Stomach (tissue), 9 donors: ENCODE data around the gene ATAD3B. TPM values are rescaled to one million over a fixed set of nuclear protein-coding genes. Genes with fewer than 3 reads are reported as not detected.
"Not testable (repeated sequence)": the region's sequence is repeated elsewhere in the genome, so short reads cannot be mapped to it uniquely, and the experiment has no call there.

Source experiments
- DNase-seq, 2 donors: peaks; one replicate each; pipeline versions ENCODE4 v3.0.0 to v3.0.0-alpha.2; 2013 to 2019
- H3K27ac ChIP-seq, 5 donors: fragments of 200-600 bp in 4 of 5; sonication (generic) in 4 of 5; one replicate each; pipeline ENCODE4 v1.5.1; 2013 to 2019; ENCODE audit warnings: mild to moderate bottlenecking in 1 of 5, moderate library complexity in 1 of 5
- H3K27me3 ChIP-seq, 3 donors: fragments of 200-600 bp; sonication (generic); one replicate each; pipeline ENCODE4 v1.5.1; 2017 to 2019; ENCODE audit warnings: mixed run types in 1 of 3
- H3K36me3 ChIP-seq, 4 donors: fragments of 200-600 bp; sonication (generic); 1 replicate in 3 of 4; 2 replicates in 1 of 4; pipeline ENCODE4 v1.5.1; 2016 to 2019
- H3K4me1 ChIP-seq, 4 donors: fragments of 200-600 bp; sonication (generic); one replicate each; pipeline ENCODE4 v1.5.1; 2016 to 2019
- H3K4me3 ChIP-seq, 4 donors: fragments of 200-600 bp; sonication (generic) in 3 of 4; one replicate each; pipeline ENCODE4 v1.5.1; 2016 to 2019; ENCODE audit warnings: mild to moderate bottlenecking in 1 of 4
- H3K9me3 ChIP-seq, 4 donors: fragments of 200-600 bp; sonication (generic); one replicate each; pipeline ENCODE4 v1.5.1; 2016 to 2019
- EP300 ChIP-seq: sonication (generic); formaldehyde crosslinking; IDR thresholded peaks from one replicate; pipeline ENCODE4 v1.6.1; 2017; ENCODE audit warnings: antibody characterized with exemption
- POLR2A ChIP-seq, 4 donors: fragments of 450-650 bp; IDR thresholded peaks; one replicate each; pipeline ENCODE4 v1.6.1; 2016; ENCODE audit warnings: antibody characterized with exemption in 4 of 4, control low read depth in 2 of 4, mild to moderate bottlenecking in 1 of 4, moderate library complexity in 1 of 4
- POLR2AphosphoS5 ChIP-seq, 3 donors: sonication (generic); formaldehyde crosslinking; IDR thresholded peaks; one replicate each; pipeline ENCODE4 v1.6.1; 2016; ENCODE audit warnings: antibody characterized with exemption in 3 of 3
- WGBS, 5 donors: extraction: QIAGEN DNeasy Blood & Tissue Kit in 3 of 5; methylation state at CpG; one replicate each; pipeline versions ENCODE4 v1.1.5 to v1.1.7; 2013 to 2018; 5-methylcytosine and 5-hydroxymethylcytosine counted together
- intact Hi-C: fragments of 100-400 bp; cut with DNase I; formaldehyde crosslinking; loops from one replicate; pipeline ENCODE4 v1.15.1; 2023; ENCODE audit warnings: low total_unique reads
- polyA plus RNA-seq, 3 donors: library from polyadenylated mRNA; stranded (reverse); fragments of 200-250 nt; gene quantifications; one replicate each; pipeline ENCODE4 v1.2.3, GENCODE V29; 2013
- total RNA-seq, 5 donors: library from RNA; depleted of rRNA; stranded (reverse); fragments of >200 nt; gene quantifications; one replicate each; pipeline versions ENCODE4 v1.1.0 to v1.2.3, GENCODE V29; 2014 to 2016
- TF ChIP-seq, protein P1 (sequence below), 7 experiments: fragments of 450-650 bp in 4 of 7; fragments of 200-600 bp in 3 of 7; sonication (generic) in 3 of 7; IDR thresholded peaks; one replicate each; pipeline ENCODE4 v1.5.1; 2016 to 2019; ENCODE audit warnings: antibody characterized with exemption in 7 of 7, control low read depth in 2 of 7, mild to moderate bottlenecking in 1 of 7
- donor health status: healthy with polysubstance abuse.
- donor health status: Bipolar disorder and iron deficiency.
- donor health status: healthy.

The ATAD3B gene
- total and polyA plus RNA-seq, 8 donors = 8.2 to 91.5 (median 21.1) TPM

- intact Hi-C loops = no loop called here
- TF ChIP-seq, protein P1, sequence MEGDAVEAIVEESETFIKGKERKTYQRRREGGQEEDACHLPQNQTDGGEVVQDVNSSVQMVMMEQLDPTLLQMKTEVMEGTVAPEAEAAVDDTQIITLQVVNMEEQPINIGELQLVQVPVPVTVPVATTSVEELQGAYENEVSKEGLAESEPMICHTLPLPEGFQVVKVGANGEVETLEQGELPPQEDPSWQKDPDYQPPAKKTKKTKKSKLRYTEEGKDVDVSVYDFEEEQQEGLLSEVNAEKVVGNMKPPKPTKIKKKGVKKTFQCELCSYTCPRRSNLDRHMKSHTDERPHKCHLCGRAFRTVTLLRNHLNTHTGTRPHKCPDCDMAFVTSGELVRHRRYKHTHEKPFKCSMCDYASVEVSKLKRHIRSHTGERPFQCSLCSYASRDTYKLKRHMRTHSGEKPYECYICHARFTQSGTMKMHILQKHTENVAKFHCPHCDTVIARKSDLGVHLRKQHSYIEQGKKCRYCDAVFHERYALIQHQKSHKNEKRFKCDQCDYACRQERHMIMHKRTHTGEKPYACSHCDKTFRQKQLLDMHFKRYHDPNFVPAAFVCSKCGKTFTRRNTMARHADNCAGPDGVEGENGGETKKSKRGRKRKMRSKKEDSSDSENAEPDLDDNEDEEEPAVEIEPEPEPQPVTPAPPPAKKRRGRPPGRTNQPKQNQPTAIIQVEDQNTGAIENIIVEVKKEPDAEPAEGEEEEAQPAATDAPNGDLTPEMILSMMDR (IDR thresholded peaks at IDR 0.05) = no peak
- TF ChIP-seq POLR2AphosphoS5 (IDR thresholded peaks at IDR 0.05) (no peak), EP300 (no peak), POLR2A (IDR thresholded peaks at IDR 0.05) (no peak)
- H3K4me3 ChIP-seq = no peak overlapping the region
- H3K9me3 ChIP-seq = peaks cover 0 to 11% (median 2%) of the 10 kb centered on the region in 4 donors
- H3K27ac ChIP-seq = no peak overlapping the region
- no peaks in the 10 kb centered on the region for H3K4me1 ChIP-seq
- H3K27me3 ChIP-seq = no peaks in the 10 kb centered on the region
- peaks cover 0 to 61% (median 49%) of the 10 kb centered on the region in 4 donors for H3K36me3 ChIP-seq
- DNase-seq = no peak
- 91 to 96% (median 94%) methylated on average over 4 of the region's 4 CpGs for WGBS, 5 donors
Measured at GRCh38 chr1:1531947-1532346, 60.4 kb downstream of the ATAD3B start.

- H3K27ac ChIP-seq, H3K4me1 ChIP-seq, H3K4me3 ChIP-seq, H3K27me3 ChIP-seq, DNase-seq, intact Hi-C loops: not testable (repeated sequence)
- Histone ChIP-seq H3K36me3 (peaks cover 0 to 50% (median 36%) of the 10 kb centered on the region in 4 donors), H3K9me3 (peaks cover 0 to 11% (median 2%) of the 10 kb centered on the region in 4 donors)
- WGBS, 5 donors = 67 to 85% (median 79%) methylated on average over 9 to 18 of the region's 22 CpGs
Measured at GRCh38 chr1:1533176-1533893, 61.8 kb downstream of the ATAD3B start.

DNA sequence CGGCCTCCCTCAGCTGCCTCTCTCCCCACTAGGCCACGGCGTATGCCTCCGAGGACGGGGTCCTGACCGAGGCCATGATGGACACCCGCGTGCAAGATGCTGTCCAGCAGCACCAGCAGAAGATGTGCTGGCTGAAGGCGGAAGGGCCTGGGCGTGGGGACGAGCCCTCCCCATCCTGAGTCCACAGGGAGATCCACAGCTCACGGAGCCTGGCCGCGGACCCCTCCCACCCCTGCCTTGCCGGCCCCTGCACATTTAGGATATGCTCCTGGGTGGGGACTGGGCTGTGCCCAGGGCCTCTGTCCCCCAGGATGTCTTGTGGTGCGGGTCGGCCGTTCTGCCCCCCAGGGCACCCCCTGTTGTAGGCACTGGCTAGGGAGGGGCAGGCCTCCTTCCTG, 62.3 kb downstream of the ATAD3B start:
- 85 to 92% (median 91%) methylated on average over 13 to 18 of the region's 18 CpGs; no CpG with 5 or more reads in 1 of the 5 donors for WGBS, 5 donors
- H3K4me1 ChIP-seq = peaks cover 0 to 10% (median 3%) of the 10 kb centered on the region in 4 donors
- H3K27me3 ChIP-seq, DNase-seq, H3K4me3 ChIP-seq, intact Hi-C loops, H3K27ac ChIP-seq: not testable (repeated sequence)
- peaks cover 0 to 11% (median 2%) of the 10 kb centered on the region in 4 donors for H3K9me3 ChIP-seq
- peaks cover 0 to 48% (median 30%) of the 10 kb centered on the region in 4 donors for H3K36me3 ChIP-seq

DNA sequence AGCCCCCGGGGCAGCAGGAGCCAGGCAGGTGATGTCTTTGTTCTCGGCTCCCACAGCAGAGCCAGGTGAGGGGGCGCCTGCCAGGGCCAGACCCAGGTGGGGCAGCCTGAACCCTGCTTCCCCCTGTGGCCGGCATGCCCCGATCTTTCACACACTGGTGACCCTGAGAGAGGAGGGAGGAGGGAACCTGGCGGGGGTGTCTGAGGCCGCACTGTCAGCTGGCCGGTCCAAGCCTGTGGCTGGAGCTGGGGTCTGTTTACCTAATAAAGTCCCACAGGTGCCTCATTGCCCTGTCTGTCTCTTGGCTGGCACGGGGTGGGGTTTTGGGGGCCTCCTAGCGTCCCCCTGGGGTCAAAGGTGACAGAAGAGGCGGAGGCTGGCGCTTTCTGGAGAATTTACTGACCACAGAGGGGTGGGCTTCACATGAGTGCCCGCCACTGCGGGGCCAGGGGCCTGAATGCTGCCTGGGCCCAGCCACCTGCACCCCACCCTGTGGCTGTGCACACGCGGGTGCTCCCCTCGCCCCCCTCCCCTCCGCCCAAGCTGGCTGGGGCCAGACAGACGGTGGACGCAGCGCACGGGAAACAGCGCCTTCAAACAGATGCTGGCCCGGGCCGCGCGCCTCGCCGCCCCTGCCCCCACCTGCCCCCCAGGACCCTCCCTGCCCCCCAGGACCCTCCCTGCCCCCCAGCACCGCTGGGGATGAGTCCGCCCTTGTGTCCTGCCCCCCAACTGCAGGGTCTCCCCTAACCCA, 63.0 kb downstream of the ATAD3B start:
- no peak overlapping the region for H3K4me3 ChIP-seq
- 85 to 92% (median 91%) methylated on average over 20 to 31 of the region's 31 CpGs for WGBS, 5 donors
- DNase-seq = no peak
- H3K27me3 ChIP-seq = peaks cover 0 to 7% (median 0%) of the 10 kb centered on the region in 3 donors
- peaks cover 0 to 11% (median 2%) of the 10 kb centered on the region in 4 donors for H3K9me3 ChIP-seq
- peaks cover 0 to 42% (median 23%) of the 10 kb centered on the region in 4 donors for H3K36me3 ChIP-seq
- H3K27ac ChIP-seq = no peak overlapping the region
- TF ChIP-seq POLR2AphosphoS5 (IDR thresholded peaks at IDR 0.05) (no peak), POLR2A (IDR thresholded peaks at IDR 0.05) (no peak), EP300 (no peak)
- TF ChIP-seq, protein P1 (IDR thresholded peaks at IDR 0.05) = no peak
- H3K4me1 ChIP-seq = peaks cover 3 to 17% (median 9%) of the 10 kb centered on the region in 4 donors
- intact Hi-C loops = no loop called here

DNA sequence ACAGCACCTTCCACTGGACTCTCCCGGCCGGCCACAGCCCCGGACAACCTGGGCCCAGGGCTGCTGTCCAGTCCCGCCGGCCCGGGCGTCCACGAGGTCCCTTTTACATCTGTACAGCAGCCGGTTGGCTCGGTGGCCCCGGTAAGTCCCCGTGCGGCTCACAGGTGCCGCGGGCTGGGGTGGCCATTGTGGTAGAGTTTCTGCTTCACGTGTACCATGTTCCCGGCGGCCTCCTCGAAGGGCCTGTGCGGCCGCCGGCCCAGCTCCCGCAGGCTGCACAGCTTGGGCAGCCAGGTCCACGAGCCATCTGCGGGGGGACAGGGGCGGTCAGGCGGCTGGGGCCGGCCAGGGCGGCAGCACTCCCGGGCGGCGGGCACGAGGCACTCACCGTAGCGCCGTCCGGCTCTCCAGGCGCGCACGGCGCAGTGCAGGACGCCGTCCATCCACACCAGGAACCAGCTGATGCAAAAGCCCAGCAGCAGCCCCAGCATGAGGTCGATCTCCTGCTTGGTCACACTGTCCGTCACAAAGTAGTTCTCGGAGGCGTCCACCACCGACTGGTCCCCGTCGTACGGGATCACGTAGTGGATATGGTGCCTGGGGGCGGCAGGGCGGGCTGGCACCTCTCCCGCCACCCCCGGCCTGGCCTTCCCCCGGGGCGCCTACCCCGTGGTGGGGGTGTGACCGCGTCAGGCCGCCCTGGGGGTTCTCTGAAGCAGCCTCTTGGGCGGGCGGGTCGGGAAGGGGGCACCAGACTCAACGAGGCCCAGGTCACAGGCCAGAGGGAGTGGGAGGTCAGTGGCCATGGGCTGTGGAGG, 63.8 kb downstream of the ATAD3B start:
- H3K9me3 ChIP-seq = peaks cover 0 to 11% (median 2%) of the 10 kb centered on the region in 4 donors

More for the DNA sequence above, 63.8 kb downstream of the ATAD3B start:
- 90 to 94% (median 91%) methylated on average over 38 to 66 of the region's 66 CpGs for WGBS, 5 donors
- peaks cover 4 to 23% (median 16%) of the 10 kb centered on the region in 4 donors for H3K4me1 ChIP-seq
- H3K27ac ChIP-seq = no peak overlapping the region
- no peak for DNase-seq
- peaks cover 0 to 35% (median 17%) of the 10 kb centered on the region in 4 donors for H3K36me3 ChIP-seq
- intact Hi-C loops = no loop called here
- no peak for TF ChIP-seq EP300
- TF ChIP-seq, protein P1 (IDR thresholded peaks at IDR 0.05) = no peak
- no peak for TF ChIP-seq POLR2AphosphoS5 (IDR thresholded peaks at IDR 0.05)
- H3K4me3 ChIP-seq = no peak overlapping the region
- peaks cover 0 to 15% (median under 1%) of the 10 kb centered on the region in 3 donors for H3K27me3 ChIP-seq
